H1 (cell line): Measurements from ENCODE around the gene ABCA1. TPM values are rescaled to one million over a fixed set of nuclear protein-coding genes. Genes with fewer than 3 reads are reported as not detected.

Experiments
- CTCF ChIA-PET: fragments of 300-600 bp; sonication (Branson Sonifier 250); formaldehyde crosslinking; loops from one replicate; lab custom pipeline; 2021; ENCODE audit not compliant: partially characterized antibody; lab: Charles Lee
- POLR2A ChIA-PET: fragments of 300-600 bp; sonication (Branson Sonifier 250); formaldehyde crosslinking; loops from one replicate; lab custom pipeline; 2021; ENCODE audit warnings: inconsistent platforms; ENCODE audit not compliant: partially characterized antibody; lab: Charles Lee
- DNase-seq, 2 experiments: peaks; one replicate each; pipeline versions ENCODE4 v3.0.0 to v3.0.0-alpha.2; 2010 to 2022; ENCODE audit warnings: low spot score in 2 of 2, low read depth in 1 of 2, mixed read lengths in 1 of 2
- FAIRE-seq: peaks from 2 replicates; lab custom pipeline; 2011; peaks lifted over from hg19 to GRCh38; lab: Jason Lieb, UNC
- H2AFZ ChIP-seq: 2 replicates; pipeline ENCODE4 v1.8.1; 2012; ENCODE audit warnings: low read length, inconsistent platforms
- H2AK5ac ChIP-seq: 2 replicates; pipeline ENCODE4 v1.6.1; 2013; ENCODE audit warnings: low read depth, low read length
- H2BK120ac ChIP-seq: replicated peaks from 2 replicates; pipeline ENCODE3; 2013; ENCODE audit warnings: low read depth, low read length, inconsistent platforms
- H2BK12ac ChIP-seq: 2 replicates; pipeline ENCODE4 v1.6.1; 2013; ENCODE audit warnings: low read depth, low read length
- H2BK15ac ChIP-seq: 2 replicates; pipeline ENCODE4 v1.6.1; 2013; ENCODE audit warnings: low read length
- H2BK20ac ChIP-seq: 2 replicates; pipeline ENCODE4 v1.6.1; 2013; ENCODE audit warnings: low read length
- H2BK5ac ChIP-seq: 2 replicates; pipeline ENCODE4 v1.6.1; 2013; ENCODE audit warnings: low read depth, low read length
- H3K14ac ChIP-seq: 2 replicates; pipeline ENCODE4 v1.6.1; 2013; ENCODE audit warnings: inconsistent platforms; ENCODE audit not compliant: insufficient read length
- H3K18ac ChIP-seq: 2 replicates; pipeline ENCODE4 v1.6.1; 2013; ENCODE audit warnings: low read length; ENCODE audit errors: extremely low read depth
- H3K23ac ChIP-seq: 2 replicates; pipeline ENCODE4 v1.6.1; 2013; ENCODE audit warnings: inconsistent platforms; ENCODE audit not compliant: insufficient read length
- H3K23me2 ChIP-seq: 2 replicates; pipeline ENCODE4 v1.6.1; 2013; ENCODE audit warnings: low read depth, low read length
- H3K27ac ChIP-seq: 2 replicates; pipeline ENCODE4 v1.6.1; 2011; ENCODE audit warnings: low read depth, low read length, inconsistent platforms
- H3K27me3 ChIP-seq, 4 experiments: replicated peaks in 1 of 4; 1 replicate in 1 of 4; 2 replicates in 3 of 4; pipeline versions ENCODE4 v1.6.1 to v1.8.1; 2011 to 2013; ENCODE audit warnings: low read length in 3 of 4, mild to moderate bottlenecking in 3 of 4, inconsistent platforms in 2 of 4, mixed read lengths in 2 of 4, moderate library complexity in 1 of 4; ENCODE audit not compliant: control insufficient read depth in 3 of 4, insufficient read depth in 3 of 4; ENCODE audit errors: extremely low read depth in 1 of 4
- H3K36me3 ChIP-seq, 4 experiments: 2 replicates each; pipeline versions ENCODE4 v1.6.1 to v1.8.1; 2011 to 2013; ENCODE audit warnings: mild to moderate bottlenecking in 4 of 4, low read length in 3 of 4, moderate library complexity in 2 of 4, control low read depth in 1 of 4, inconsistent platforms in 1 of 4; ENCODE audit not compliant: insufficient read depth in 4 of 4, control insufficient read depth in 2 of 4
- H3K4ac ChIP-seq: replicated peaks from 2 replicates; pipeline ENCODE3; 2013; ENCODE audit warnings: low read length, low read depth, mixed read lengths, inconsistent platforms; ENCODE audit not compliant: insufficient read length
- H3K4me1 ChIP-seq, 4 experiments: replicated peaks in 1 of 4; 1 replicate in 1 of 4; 2 replicates in 3 of 4; pipeline versions ENCODE4 v1.6.1 to v1.8.1; 2011 to 2013; ENCODE audit warnings: low read length in 3 of 4, inconsistent platforms in 2 of 4, mixed read lengths in 1 of 4; ENCODE audit not compliant: insufficient read depth in 4 of 4, control insufficient read depth in 3 of 4
- H3K4me2 ChIP-seq, 2 experiments: 2 replicates each; pipeline versions ENCODE4 v1.6.1 to v1.8.1; 2011 to 2013; ENCODE audit warnings: low read depth in 2 of 2, low read length in 2 of 2, control low read depth in 1 of 2, inconsistent platforms in 1 of 2, mild to moderate bottlenecking in 1 of 2; ENCODE audit not compliant: insufficient read depth in 1 of 2
- H3K4me3 ChIP-seq, 4 experiments: fragments of 200-600, 300-600 bp in 1 of 4; sonication (generic), shearing (Covaris generic), sonication (Bioruptor Twin) in 1 of 4; 2 replicates each; pipeline versions ENCODE4 v1.5.1 to v1.8.1; 2011 to 2016; ENCODE audit warnings: low read length in 4 of 4, low read depth in 3 of 4, control low read depth in 2 of 4, inconsistent platforms in 2 of 4, mild to moderate bottlenecking in 2 of 4, mixed read lengths in 1 of 4, moderate library complexity in 1 of 4; ENCODE audit not compliant: insufficient read depth in 2 of 4; ENCODE audit errors: extremely low read depth in 1 of 4
- H3K56ac ChIP-seq: replicated peaks from 2 replicates; pipeline ENCODE3; 2013; ENCODE audit warnings: low read depth, mild to moderate bottlenecking, mixed read lengths, low read length, inconsistent platforms; ENCODE audit not compliant: insufficient read length
- H3K79me1 ChIP-seq: 2 replicates; pipeline ENCODE4 v1.6.1; 2013; ENCODE audit warnings: low read depth, low read length, control low read depth
- H3K79me2 ChIP-seq, 2 experiments: 2 replicates each; pipeline versions ENCODE4 v1.6.1 to v1.8.1; 2012 to 2013; ENCODE audit warnings: low read length in 2 of 2, mild to moderate bottlenecking in 2 of 2, inconsistent platforms in 1 of 2; ENCODE audit not compliant: insufficient read depth in 2 of 2, control insufficient read depth in 1 of 2
- H3K9ac ChIP-seq, 4 experiments: replicated peaks in 1 of 4; 1 replicate in 1 of 4; 2 replicates in 3 of 4; pipeline versions ENCODE4 v1.6.1 to v1.8.1; 2011 to 2013; ENCODE audit warnings: low read depth in 3 of 4, low read length in 3 of 4, control low read depth in 2 of 4, mild to moderate bottlenecking in 2 of 4, moderate library complexity in 2 of 4, inconsistent platforms in 1 of 4; ENCODE audit errors: extremely low read depth in 1 of 4
- H3K9me3 ChIP-seq, 2 experiments: 2 replicates each; pipeline versions ENCODE4 v1.6.1 to v1.8.1; 2012 to 2013; ENCODE audit warnings: mild to moderate bottlenecking in 2 of 2, moderate library complexity in 2 of 2, control low read depth in 1 of 2, inconsistent platforms in 1 of 2, low read depth in 1 of 2, low read length in 1 of 2, mixed read lengths in 1 of 2; ENCODE audit not compliant: insufficient read depth in 2 of 2
- H4K20me1 ChIP-seq, 2 experiments: replicated peaks in 1 of 2; 2 replicates each; pipeline versions ENCODE3 to v1.8.1; 2011 to 2013; ENCODE audit warnings: inconsistent platforms in 2 of 2, low read length in 2 of 2, mild to moderate bottlenecking in 1 of 2; ENCODE audit not compliant: insufficient read depth in 2 of 2, control insufficient read depth in 1 of 2
- H4K5ac ChIP-seq: 2 replicates; pipeline ENCODE4 v1.6.1; 2013; ENCODE audit warnings: low read length, low read depth, mixed read lengths, inconsistent platforms; ENCODE audit not compliant: insufficient read length
- H4K8ac ChIP-seq: 2 replicates; pipeline ENCODE4 v1.8.0; 2013; ENCODE audit warnings: mild to moderate bottlenecking, moderate library complexity, low read length, inconsistent platforms; ENCODE audit not compliant: insufficient read depth; ENCODE audit errors: extremely low read depth
- H4K91ac ChIP-seq: replicated peaks from 2 replicates; pipeline ENCODE3; 2013; ENCODE audit warnings: low read length, mixed read lengths, inconsistent platforms; ENCODE audit not compliant: insufficient read length
- CBX5 ChIP-seq: fragments of 300-800, 300-1000 bp; sonication (generic); IDR thresholded peaks from 2 replicates; pipeline ENCODE4 v1.7.1; 2016; ENCODE audit warnings: antibody characterized with exemption, low read length, low read depth
- CTBP2 ChIP-seq: IDR thresholded peaks from 2 replicates; pipeline ENCODE4 v1.7.0; 2011; ENCODE audit warnings: borderline replicate concordance, mild to moderate bottlenecking, moderate library complexity, mixed read lengths, low read length; ENCODE audit not compliant: insufficient read depth, insufficient read length
- GABPA ChIP-seq: IDR thresholded peaks from 2 replicates; pipeline ENCODE4 v1.6.1; 2011; ENCODE audit warnings: mild to moderate bottlenecking, low read length, moderate library complexity, borderline replicate concordance; ENCODE audit not compliant: insufficient read depth
- JUN ChIP-seq: IDR thresholded peaks from 2 replicates; pipeline ENCODE4 v1.6.1; 2011; ENCODE audit warnings: low read depth, mild to moderate bottlenecking, improper control_type of control experiment, low read length
- PHF8 ChIP-seq: fragments of 200-600 bp; sonication (generic); conservative IDR thresholded peaks from 2 replicates; pipeline ENCODE4 v1.7.1; 2012; ENCODE audit warnings: low read depth, mild to moderate bottlenecking, inconsistent platforms, low read length, moderate library complexity
- SIN3A ChIP-seq, 2 experiments: IDR thresholded peaks in 1 of 2; conservative IDR thresholded peaks in 1 of 2; 2 replicates each; pipeline ENCODE4 v1.6.1; 2011 to 2012; ENCODE audit warnings: low read length in 2 of 2, improper control_type of control experiment in 1 of 2, low read depth in 1 of 2, mild to moderate bottlenecking in 1 of 2
- SIRT6 ChIP-seq: IDR thresholded peaks from one replicate; pipeline ENCODE4 v1.7.1; 2012; ENCODE audit warnings: low read length, inconsistent platforms
- SP1 ChIP-seq: IDR thresholded peaks from 2 replicates; pipeline ENCODE4 v1.6.1; 2011; ENCODE audit warnings: low read depth, low read length
- TAF1 ChIP-seq: IDR thresholded peaks from 2 replicates; pipeline ENCODE4 v1.6.1; 2011; ENCODE audit warnings: mild to moderate bottlenecking, low read depth, low read length
- TBP ChIP-seq: IDR thresholded peaks from 2 replicates; pipeline ENCODE4 v1.6.1; 2011; ENCODE audit warnings: low read depth, low read length, improper control_type of control experiment
- ZNF274 ChIP-seq: IDR thresholded peaks from 2 replicates; pipeline ENCODE4 v1.7.0; 2012; ENCODE audit warnings: low read length, borderline replicate concordance; ENCODE audit errors: extremely low read depth
- WGBS, 2 experiments: shearing (Covaris generic) in 1 of 2; methylation state at CpG; one replicate each; pipeline versions ENCODE4 v1.1.6 to v1.1.7; 2013 to 2015; ENCODE audit warnings: low lambda C conversion rate in 2 of 2, mixed read lengths in 2 of 2, inconsistent platforms in 1 of 2, low coverage in 1 of 2, missing lambda C conversion rate in 1 of 2; ENCODE audit not compliant: insufficient replicate concordance in 2 of 2, insufficient coverage in 1 of 2, insufficient read length in 1 of 2; ENCODE audit errors: extremely low coverage in 1 of 2, missing lambda C conversion rate in 1 of 2; 5-methylcytosine and 5-hydroxymethylcytosine counted together
- polyA plus RNA-seq, 7 experiments: library from polyadenylated mRNA; depleted of rRNA in 3 of 7; stranded (reverse) in 5 of 7; unstranded in 2 of 7; fragments of >200 nt in 5 of 7; fragments of 200-250 nt in 2 of 7; gene quantifications; 1 replicate in 5 of 7; 2 replicates in 1 of 7; 4 replicates in 1 of 7; pipeline versions ENCODE4 v1.2.1 to v1.2.3, GENCODE V29; 2011 to 2013; ENCODE audit warnings: missing spikeins in 2 of 7, mixed read lengths in 2 of 7
- total RNA-seq: library from RNA; stranded (reverse); fragmentation: NEBNext Ultra II Directional; extraction: Animal tissue kit (Norgen Biotek cat#: 25700); gene quantifications from 2 replicates; pipeline ENCODE4 v1.2.1, GENCODE V29; 2021
- TF ChIP-seq, protein P1 (sequence below): IDR thresholded peaks from 2 replicates; pipeline ENCODE4 v1.6.1; 2012; ENCODE audit warnings: inconsistent platforms
- TF ChIP-seq, protein P2 (sequence below): IDR thresholded peaks from 2 replicates; pipeline ENCODE4 v1.6.1; 2012; ENCODE audit warnings: inconsistent platforms

ABCA1 gene
- total and polyA plus RNA-seq, 2 of the 8 experiments (the other 6 are each of a cell fraction or from before 2014, with no cell fraction given), result 6.9 to 7.8 TPM

DNA sequence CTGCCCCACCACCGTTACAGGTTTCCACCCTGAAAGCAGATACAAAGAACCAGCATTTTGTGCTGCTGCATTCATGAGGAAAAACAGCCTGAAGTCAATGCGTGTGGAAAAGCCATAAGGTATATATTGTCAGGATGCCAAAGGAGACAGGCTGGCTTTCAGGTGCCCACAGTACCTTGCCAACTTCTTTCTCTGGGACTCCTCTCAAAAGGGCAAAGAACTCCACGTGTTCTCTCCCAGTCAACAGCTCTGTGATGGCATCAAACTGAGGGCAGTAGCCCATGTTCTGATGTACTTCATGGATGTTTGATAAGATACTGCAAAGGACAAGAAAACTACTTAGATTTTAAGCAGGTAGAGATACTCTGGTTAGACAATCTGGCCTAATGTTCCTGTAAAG is 139.7 kb downstream of the ABCA1 start:
- Histone ChIP-seq H3K4me3 (no peak overlapping the region), H3K18ac (no peak overlapping the region), H4K91ac (no peak overlapping the region), H2BK12ac (no peak overlapping the region), H2BK120ac (no peak overlapping the region), H3K14ac (no peak overlapping the region), H2BK20ac (no peak overlapping the region), H3K23me2 (no peaks in the 10 kb centered on the region), H2BK15ac (no peak overlapping the region), H3K79me1 (no peaks in the 10 kb centered on the region), H2AFZ (no peak overlapping the region), H3K4me2 (no peak overlapping the region), H3K9ac (no peak overlapping the region), H3K4ac (no peak overlapping the region), H4K20me1 (no peaks in the 10 kb centered on the region), H3K27me3 (no peaks in the 10 kb centered on the region), H2BK5ac (no peak overlapping the region), H4K5ac (no peak overlapping the region), H3K27ac (no peak overlapping the region), H3K79me2 (no peaks in the 10 kb centered on the region), H4K8ac (no peak overlapping the region), H3K4me1 (no peaks in the 10 kb centered on the region), H3K56ac (no peak overlapping the region), H3K36me3 (peaks cover 5 to 37% (median 35%) of the 10 kb centered on the region in 4 experiments; a peak in 7 of 8 replicates), H3K9me3 (no peaks in the 10 kb centered on the region), H3K23ac (no peak overlapping the region), H2AK5ac (no peak overlapping the region)
- 85% methylated on average over 3 of the region's 3 CpGs; no CpG with 5 or more reads in 1 of the 2 experiments for WGBS, 2 experiments
- CTCF ChIA-PET, result interaction anchor here (0.6 kb wide), 1 partner anchor 1060 kb away, joined by 3 read pairs; no protein-coding TSS in a partner anchor
- POLR2A ChIA-PET, result no interaction called here
- FAIRE-seq (no peak), DNase-seq (no peak)
- TF ChIP-seq TBP (no peak), ZNF274 (no peak), PHF8 (no peak), SIN3A (conservative IDR thresholded peaks at IDR 0.05 in 1 of 2, IDR thresholded peaks at IDR 0.05 in 1 of 2; ENCODE audit: low read depth in 1 of 2, low read length in 2 of 2) (no peak), CTBP2 (no peak), SIRT6 (no peak), CBX5 (no peak), TAF1 (no peak), JUN (no peak), SP1 (no peak), GABPA (no peak)
- TF ChIP-seq, protein P1, sequence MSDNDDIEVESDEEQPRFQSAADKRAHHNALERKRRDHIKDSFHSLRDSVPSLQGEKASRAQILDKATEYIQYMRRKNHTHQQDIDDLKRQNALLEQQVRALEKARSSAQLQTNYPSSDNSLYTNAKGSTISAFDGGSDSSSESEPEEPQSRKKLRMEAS, result no peak
- TF ChIP-seq, protein P2, sequence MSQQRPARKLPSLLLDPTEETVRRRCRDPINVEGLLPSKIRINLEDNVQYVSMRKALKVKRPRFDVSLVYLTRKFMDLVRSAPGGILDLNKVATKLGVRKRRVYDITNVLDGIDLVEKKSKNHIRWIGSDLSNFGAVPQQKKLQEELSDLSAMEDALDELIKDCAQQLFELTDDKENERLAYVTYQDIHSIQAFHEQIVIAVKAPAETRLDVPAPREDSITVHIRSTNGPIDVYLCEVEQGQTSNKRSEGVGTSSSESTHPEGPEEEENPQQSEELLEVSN, result no peak
